ENCODE results near the gene RAP1B.

Gene RAP1B

DNA sequence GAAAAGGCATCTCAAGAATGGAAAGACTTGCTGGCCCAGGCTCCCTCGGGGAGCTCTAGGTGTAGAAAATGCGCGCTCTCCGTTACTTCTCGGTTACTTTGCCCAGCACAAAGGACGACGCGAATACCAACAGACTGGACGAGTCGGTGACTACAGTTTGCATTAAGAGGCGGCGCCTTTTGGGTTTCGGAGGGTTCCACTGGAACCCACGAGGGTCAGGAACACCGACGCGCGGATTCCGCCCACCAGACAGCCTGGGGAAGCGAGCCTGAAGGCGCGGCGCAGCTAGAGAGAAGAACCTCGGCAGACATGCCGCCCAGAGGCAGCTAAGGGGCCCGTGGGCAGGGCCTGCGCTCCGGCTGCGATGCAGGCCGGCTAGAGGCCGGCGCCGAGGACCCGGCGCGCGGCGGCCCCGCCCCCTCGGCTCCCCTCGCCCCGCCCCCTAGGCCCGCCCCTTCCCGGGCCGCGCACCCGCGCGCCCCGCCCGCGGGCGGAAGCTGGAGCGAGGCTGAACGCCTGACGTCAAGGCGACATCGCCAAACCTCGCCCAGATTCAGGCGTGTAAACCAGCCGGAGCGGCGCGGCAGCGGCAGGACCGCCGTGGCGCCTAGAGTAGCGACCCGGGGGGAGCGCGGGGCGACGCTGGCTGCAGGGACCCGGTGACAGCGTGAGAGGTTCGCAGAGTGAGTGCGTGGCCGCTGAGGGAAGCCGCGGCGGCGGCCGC lies at the start of gene RAP1B:
TSS of gene RAP1B (plus strand) at position 530 of the 724 bp plus-strand sequence. CDS start 37,826 bp downstream, outside the sequence.
- peak; percentile 94 for DNase-seq (ENCODE audit: low spot score)

DNA sequence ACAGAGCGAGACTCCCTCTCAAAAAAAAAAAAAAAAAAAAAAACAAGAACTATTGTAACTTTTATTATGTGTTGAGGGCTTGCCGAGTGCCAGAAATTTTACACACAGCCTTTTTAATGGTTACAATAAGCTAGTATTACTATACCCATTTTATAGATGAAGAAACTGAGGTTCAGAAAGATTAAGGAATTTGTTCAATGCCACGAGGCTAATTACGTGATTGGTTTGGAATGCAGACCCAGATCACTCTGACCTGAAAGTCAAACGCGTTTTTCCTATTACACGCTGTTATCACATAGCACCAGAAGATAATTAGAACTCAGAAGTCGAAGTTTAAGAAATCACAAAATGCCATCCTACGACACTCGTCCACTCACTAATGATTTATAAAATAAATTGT lies 48.9 kb upstream of the RAP1B start:
- no peak for DNase-seq (ENCODE audit: low spot score)

DNA sequence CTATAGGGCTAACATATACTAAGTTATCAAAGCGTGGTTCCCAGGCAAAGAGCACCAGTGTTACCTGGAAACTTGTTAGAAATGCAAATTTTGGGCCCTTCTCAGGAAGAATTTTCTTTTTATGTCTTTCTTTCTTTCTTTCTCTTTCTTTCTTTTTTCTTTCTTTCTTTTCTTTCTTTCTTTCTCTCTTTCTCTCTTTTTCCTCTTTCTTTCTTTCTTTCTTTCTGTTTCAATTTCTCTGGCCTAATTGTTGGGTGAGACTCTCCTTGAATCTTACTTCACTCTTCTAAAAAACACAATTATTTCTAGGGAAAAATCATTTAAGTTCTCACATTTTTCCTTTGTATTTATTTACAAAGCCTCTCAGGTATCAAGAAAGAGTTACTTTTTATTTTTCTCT lies 46.5 kb upstream of the RAP1B start:
- no peak for DNase-seq (ENCODE audit: low spot score)

DNA sequence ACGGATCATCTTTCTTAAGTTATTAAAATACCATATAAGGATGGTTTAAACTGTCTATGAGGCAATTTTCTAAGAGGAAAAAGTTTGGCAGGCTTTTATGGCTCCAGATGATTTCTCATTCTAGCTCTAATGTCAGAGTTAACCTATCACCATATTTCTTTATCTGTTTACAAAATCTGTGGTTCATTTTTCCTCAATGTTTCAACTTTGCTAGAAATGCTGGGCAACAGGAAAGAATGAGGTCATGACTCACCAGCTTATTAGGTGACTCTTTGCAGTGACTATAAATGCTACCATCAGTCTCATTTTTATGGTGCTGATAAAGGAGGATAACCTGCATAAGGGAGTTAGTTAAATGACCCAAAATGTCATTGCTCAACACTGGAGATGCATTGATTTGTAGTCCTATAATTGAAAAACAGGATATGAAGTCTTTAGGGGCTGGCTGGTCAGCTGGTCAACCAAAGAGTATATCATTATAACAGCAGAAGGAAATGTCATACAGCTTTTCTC lies 45.3 kb upstream of the RAP1B start:
- DNase-seq (ENCODE audit: low spot score): no peak

DNA sequence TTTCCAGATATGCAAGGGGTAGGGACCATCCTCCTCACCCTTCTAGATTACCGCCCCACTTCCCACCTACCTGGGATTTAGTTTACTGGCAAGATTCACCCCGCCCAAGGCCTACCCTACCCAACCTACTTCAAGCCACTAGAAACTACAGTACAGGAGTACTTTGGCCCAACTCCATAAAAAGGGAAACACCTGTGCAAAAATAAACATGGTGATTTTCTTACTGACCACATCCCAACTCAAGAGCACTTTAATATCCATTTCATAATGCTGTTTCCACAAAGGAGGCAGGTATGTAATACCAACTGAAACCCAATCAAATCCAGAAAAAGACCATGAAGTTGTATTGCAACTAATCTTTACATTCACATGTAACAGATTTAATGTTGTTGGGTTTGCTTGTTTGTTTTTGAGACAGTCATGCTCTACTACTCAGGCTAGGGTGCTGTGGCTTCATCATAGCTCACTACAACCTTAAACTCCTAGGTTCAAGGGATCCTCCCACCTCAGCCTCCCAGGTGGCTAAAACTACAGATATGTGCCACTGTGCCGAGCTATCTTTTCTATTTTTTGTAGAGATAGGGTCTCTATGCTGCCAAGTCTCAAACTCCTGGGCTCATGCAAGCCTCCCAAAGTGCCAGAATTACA lies 41.7 kb upstream of the RAP1B start:
- no peak for DNase-seq (ENCODE audit: low spot score)

DNA sequence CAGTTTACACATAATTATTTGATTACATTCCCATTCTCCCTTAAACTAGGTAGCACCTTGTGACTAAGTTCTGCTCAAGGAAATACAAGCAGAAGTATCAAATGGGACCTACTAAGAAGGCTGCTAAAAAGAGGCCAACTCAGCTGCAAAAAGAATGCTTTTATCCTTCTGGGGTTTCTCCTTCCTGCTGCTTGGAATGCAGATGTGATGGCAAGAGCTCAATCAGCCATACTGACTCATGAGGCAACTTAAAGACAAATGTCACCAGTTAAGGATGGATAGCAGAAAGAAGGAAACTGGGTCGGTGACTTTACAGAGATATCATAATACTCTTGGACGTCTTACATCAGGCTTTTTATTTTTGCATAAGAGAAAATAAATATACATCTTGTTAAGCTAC lies 38.0 kb upstream of the RAP1B start:
- DNase-seq (ENCODE audit: low spot score): no peak

DNA sequence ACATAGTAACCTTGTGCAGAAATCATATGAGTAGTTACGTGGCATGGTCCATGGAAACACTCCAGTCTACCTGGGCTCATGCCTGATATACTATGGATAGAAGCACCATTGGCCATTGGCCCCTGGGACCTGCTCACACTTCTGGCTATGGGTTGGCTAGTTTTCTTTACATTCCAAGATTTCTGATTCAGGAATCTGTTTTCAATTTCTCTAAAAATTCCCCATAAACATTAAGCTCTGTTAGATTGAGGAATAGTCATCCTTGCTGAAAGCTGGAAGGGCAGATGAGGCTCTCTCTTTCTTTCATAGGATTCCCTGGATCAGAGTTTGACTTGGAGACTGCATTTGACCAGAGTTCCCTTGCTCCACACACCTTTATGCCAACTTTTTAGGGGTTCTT lies 37.3 kb upstream of the RAP1B start:
- DNase-seq (ENCODE audit: low spot score): no peak

DNA sequence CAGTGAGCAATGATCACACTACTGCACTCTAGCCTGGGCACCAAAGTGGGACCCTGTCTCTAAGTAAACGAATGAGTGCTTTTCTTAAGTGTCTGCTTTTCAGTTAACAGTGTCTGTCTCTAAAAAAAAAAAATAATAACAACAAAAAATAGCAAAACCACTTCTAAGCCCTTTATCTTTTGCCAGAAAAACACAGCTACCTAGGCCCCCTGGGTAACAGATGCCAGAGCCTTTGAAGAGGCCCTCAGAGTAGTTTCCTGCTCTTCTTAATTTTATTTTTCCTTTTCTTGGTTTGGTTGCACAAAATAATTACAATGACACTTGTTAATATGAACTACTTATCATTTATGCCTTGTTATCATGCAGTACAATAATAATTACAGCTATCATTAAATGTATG lies 32.8 kb upstream of the RAP1B start:
- DNase-seq (ENCODE audit: low spot score): no peak

DNA sequence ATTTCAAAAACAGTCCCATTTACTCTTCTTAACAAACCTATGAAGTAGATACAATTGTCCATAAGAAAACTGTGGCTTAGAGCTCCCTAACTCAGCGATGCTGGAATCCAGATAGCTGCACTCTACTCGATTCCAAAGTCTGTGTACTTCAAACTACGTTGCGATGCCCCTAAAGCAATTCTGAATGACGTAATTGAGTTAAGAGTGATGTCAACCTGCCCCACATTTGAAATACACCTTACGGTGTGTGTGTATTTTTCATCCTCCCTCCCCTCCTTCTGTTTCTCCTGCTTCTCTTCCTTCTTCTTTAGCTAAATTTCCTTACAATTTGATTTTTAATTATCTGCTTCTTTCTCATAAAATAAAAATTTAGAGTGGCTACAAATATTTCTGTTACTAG lies 31.9 kb upstream of the RAP1B start:
- no peak for DNase-seq (ENCODE audit: low spot score)

DNA sequence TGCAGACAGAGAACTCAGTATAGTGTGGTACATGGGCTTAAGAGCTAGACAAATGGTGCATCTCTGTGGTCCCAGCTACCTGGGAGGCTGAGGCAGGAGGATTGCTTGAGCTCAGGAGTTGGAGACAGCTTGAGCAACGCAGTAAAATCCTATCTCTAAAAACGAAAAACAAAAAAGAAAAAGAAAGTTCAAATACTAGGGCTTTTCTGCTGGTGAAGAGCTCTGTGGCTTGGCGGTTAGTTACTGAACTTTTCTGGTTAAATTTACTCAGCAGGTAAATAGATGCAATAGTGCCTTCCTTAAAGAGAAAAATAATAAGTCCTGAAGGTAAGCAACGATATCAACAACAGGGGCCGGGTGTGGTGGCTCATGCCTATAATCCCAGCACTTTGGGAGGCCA lies 31.4 kb upstream of the RAP1B start:
- DNase-seq (ENCODE audit: low spot score): no peak

DNA sequence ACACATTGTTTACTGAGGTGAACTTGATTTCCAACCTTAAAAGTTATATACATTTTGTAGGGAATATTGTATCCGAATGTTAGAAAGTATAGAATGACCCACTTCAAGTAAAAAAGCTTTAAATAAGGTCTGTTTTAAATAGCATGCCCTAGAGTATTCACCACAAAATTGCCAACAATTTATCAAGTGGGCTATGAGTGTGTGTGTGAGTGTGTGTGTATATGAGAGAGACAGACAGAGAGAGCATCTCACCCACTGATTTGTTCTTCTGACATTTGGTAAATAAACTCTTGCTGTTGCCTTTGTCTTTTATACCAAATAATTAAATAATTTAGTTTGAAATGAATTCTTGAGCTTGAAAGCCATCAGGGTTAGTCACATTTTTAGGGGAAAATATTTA lies 29.8 kb upstream of the RAP1B start:
- no peak for DNase-seq (ENCODE audit: low spot score)

DNA sequence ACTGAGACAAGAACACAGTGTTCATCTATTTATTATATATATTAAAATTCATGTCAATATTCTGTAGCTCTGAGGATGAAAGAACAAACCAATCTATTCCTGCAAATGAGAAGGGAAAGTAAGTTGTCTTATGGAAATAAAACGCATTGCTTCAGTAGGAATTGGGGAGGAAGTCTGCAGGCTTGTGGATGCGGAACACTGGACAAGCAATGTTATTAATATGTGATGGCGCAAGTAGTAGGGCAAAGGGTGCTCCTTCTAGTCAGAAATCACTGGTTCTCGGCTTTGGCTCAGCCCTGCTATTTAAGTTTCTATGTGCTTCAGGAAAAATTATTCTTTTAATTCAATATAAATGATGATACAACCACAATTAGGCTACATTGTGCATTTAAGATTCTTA lies 28.8 kb upstream of the RAP1B start:
- DNase-seq (ENCODE audit: low spot score): no peak

DNA sequence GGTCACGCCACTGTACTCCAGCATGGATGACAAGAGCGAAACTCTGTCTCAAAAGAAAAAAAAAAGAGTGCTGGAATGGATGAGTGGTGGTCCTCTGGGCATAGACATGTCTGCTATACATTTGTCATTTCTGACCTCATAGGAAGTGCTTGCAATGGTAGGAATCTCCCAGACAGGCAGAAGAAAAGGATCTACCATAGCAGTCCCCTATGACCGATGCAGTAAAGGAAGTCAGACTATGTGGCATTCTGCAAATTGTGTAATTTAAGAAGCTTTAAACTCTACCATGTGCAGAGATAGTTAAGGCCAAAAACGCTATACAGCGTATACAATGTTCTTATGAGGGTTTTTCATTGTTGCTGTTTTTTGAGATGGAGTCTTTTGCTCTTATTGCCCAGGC lies 24.7 kb upstream of the RAP1B start:
- no peak for DNase-seq (ENCODE audit: low spot score)

DNA sequence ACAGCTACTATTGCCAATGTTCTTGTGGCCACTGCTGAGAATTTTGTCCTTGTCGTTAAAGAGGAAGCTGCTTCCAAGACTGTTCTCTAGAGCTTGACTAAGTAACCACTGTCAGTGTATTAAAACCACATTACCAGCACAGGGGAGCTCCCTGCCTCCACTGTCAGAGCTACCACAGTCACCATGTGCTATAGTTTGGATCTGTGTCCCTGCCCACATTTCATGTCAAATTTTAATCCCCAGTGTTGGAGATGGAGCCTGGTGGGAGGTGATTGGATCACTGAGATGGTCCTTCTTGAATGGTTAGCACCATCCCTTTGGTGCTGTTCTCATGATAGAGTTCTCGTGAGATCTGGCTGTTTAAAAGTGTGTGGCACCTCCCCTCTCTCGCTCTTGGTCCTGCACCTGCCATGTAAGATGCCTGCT lies 23.2 kb upstream of the RAP1B start:
- DNase-seq (ENCODE audit: low spot score): no peak

DNA sequence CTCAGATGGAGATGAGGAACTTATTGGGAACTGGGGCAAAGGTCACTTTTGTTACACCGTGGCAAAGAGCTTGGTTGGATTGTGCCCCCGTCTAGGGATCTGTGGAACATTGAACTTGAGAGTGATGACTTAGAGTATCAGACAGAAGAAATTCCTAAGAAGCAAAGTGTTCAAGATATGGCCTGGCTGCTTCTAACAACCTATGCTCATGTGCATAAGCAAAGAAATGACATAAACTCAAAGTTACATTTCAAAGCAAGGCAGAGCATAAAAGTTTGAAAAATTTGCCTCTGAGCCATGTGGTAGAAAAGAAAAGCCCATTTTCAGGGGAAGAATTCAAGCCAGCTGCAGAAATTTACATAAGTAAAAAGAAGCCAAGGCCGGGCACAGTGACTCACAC lies 21.5 kb upstream of the RAP1B start:
- DNase-seq (ENCODE audit: low spot score): no peak

DNA sequence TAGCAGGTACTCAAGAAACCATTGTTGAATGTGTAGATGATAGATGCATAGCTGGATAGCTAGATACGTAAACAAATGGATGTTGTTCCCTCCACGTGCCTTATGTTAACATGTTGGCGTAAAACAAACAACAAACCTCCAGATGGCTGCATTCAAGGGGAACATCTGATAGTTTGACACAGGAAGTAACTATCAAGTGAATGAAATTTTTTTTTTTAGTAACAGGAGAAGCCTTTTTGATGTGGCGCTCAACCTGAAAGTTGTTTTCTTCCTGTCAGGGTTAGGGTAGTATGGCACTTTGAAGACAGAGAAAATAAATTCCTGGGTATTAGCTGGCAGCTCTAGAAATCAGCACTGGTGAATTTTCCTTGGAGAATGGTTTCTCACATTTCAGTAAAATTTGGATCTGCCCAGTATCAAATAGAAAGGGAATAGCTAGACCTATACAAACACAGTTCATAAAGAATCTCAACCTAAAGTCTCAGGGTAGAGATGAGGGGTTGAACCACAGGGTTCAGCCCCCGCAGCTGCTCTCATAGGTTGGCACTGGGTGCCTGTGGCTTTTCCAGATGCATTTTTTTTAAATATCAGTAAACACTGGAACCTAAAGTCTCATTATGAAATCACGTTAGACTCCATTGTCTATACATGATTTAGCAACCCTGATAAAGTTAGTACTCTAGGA lies 18.8 kb upstream of the RAP1B start:
- DNase-seq (ENCODE audit: low spot score): no peak

DNA sequence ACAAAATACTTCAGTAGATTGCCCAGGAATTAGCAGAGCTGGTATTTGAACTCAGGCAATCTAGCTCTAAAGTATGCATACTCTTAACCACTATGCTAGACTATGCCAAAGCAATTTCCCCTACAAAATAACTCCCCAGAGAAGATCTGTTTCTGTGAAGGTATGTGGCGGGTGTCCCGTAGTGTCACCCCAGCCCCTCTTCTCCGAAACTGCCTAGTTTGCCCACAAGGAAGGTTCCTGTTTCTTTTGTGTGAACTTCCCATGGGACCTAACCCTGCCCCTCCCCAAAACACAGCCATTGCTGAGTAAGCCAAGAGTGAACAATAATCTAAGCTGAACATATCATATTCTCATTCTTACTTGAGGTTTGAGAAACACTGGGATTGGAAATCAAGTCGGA lies 15.5 kb upstream of the RAP1B start:
- no peak for DNase-seq (ENCODE audit: low spot score)

DNA sequence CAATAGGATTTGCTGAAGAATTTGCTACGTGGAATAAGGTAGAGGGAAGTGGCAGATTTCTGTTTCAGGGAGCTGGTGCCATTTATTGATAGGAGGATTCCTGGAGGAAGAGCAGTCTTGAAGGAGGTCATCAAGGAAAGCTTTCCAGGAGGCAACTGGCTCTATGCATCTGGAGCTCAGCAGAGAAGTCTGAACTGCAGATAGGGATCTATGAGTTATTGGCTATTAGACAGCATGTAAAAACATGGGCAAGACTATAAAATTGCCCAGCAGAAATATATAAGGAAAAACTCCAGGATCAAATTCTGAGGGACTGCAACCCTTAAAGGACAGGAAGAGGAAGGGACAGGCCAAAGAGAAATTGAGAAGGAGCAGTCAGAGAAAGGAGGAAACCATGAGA lies 8.9 kb upstream of the RAP1B start:
- DNase-seq (ENCODE audit: low spot score): no peak

DNA sequence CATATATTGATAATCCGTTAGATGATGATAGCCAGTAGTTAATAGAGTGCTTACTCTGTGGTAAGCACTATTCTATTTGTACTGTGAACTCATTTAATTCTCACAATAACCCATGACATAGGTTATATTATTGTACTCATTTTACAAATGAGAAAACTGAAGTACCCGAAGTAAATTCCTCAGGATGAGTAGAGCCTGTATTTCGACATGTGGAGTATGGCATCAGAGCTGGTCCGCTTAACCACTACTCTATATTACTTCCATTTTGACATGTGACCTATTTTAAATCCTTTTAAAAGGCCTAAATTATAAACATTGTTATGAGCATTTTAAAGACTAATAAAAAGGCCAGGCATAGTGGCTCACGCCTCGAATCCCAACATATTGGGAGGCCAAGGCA lies 8.0 kb upstream of the RAP1B start:
- no peak for DNase-seq (ENCODE audit: low spot score)

DNA sequence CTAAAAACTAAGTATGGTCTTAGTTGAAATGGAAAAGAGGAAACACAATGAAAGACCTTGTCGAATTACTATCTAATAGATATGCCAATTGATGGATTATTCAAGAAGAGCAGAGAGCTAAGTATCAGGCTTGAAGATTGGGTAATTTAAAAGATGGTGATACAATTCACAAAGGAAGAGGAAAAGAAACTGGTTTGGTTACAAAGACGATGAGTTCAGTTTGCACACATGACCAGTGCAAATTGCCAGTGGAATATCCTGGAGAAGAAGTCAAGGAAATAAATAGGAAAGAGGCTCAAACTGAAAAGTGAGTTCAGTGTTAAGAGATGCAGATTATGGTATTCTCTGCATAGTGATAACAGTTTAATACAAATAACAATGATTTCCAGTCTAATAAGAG lies 2.5 kb upstream of the RAP1B start:
- DNase-seq (ENCODE audit: low spot score): no peak

DNA sequence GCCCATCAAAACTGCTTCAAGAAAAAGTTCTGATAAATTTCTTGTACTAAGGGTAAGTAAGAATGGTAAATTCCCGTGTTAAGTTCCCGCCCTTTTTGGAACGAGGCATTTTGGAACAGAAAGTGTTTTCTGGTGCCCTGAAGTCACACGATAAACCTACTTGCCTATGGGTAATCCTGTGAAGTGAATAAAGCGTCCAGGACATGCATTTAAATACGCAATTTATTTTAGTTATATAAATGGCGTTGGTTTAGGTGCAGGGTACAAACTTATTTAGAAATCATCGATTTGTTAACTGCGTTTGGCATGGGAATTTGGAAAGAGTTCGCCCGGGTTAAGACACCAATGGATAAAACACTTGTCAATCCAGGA lies 715 bp upstream of the RAP1B start:
- DNase-seq (ENCODE audit: low spot score): peak; percentile 15

DNA sequence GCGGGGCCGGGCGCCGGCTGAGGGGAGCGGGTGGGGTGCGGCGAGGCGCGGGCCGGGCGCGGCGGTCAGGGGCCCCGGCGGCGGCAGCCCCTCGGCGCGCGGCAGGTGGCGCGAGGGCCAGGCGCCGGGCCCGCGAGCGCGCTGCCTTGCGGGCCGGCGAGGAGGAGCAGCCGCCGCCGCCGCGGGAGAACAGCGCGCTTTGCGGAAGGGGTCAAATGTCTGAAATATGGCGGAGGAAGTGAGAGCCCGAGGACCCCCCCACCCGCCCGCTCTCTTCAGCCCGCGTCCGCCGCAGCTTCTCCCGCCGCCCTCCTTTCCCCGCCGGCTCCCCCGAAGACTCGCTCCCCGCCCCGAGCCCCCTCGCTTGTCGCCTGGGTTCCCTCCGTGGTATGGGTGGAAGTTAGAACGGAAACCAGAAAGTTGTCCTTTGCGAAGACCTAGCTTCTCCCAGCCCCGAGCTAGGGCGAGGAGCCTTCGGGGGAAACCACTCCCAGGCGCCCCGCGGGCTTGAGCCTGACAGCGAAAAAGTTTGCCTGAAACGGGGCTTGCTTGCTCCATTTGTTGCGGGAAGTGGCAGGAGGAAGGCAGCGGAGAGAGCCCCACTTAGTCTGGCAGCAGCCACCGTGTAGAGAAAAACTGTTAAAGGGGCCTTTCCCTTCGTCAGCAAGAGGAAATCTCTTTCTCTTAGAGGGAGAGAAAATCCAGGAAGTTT lies 551 bp downstream of the RAP1B start:
- DNase-seq (ENCODE audit: low spot score): peak; percentile 76

DNA sequence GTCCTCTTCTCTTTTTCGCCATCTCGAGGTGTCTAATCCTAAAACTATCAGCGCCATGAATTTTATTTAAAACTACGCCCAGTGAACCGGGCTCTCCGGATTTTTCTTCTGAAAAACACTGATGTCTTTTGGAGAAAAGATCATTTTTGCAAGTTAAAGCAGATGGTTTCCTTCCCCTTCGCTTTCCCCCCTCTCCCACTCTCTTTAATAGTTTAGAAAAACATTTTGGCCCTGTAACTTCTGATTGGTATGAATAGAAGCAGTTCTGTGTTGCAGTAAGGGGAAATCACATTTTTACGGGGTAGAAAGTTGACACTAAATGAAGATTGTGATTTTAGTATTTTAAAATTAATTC lies 1.1 kb downstream of the RAP1B start:
- no peak for DNase-seq (ENCODE audit: low spot score)
